HepG2 (cell line): ENCODE results near the gene UBE2O. TPM values are rescaled to one million over a fixed set of nuclear protein-coding genes. Genes with fewer than 3 reads are reported as not detected.

ENCODE experiments used
- GZF1 ChIP-seq: sonication (generic); formaldehyde crosslinking; IDR thresholded peaks from 2 replicates; pipeline ENCODE4 v1.5.1; 2020; ENCODE audit warnings: mild to moderate bottlenecking, missing genetic modification reagents
- JUNB ChIP-seq: sonication (generic); formaldehyde crosslinking; IDR thresholded peaks from 2 replicates; pipeline ENCODE4 v1.8.0; 2022; ENCODE audit warnings: missing genetic modification reagents, mild to moderate bottlenecking, borderline replicate concordance
- JUND ChIP-seq: sonication (generic); formaldehyde crosslinking; IDR thresholded peaks from 2 replicates; pipeline ENCODE4 v1.8.0; 2022; ENCODE audit warnings: mild to moderate bottlenecking, missing genetic modification reagents
- LCORL ChIP-seq, 2 experiments: fragments of 450-650 bp in 1 of 2; sonication (generic) in 1 of 2; formaldehyde crosslinking in 1 of 2; IDR thresholded peaks; 2 replicates each; pipeline versions ENCODE4 v1.5.0 to v1.6.1; 2017 to 2020; ENCODE audit warnings: antibody characterized with exemption in 1 of 2, missing genetic modification reagents in 1 of 2
- MATR3 ChIP-seq: sonication (generic); formaldehyde crosslinking; IDR thresholded peaks from 2 replicates; pipeline ENCODE4 v1.4.0; 2020; ENCODE audit warnings: missing genetic modification reagents
- MIER2 ChIP-seq: IDR thresholded peaks from 2 replicates; pipeline ENCODE4 v1.6.1; 2016; ENCODE audit warnings: missing biosample characterization, missing genetic modification reagents
- NCOA2 ChIP-seq: sonication (generic); formaldehyde crosslinking; IDR thresholded peaks from 2 replicates; pipeline ENCODE4 v1.8.0; 2022; ENCODE audit warnings: inconsistent platforms
- NRL ChIP-seq: sonication (generic); formaldehyde crosslinking; IDR thresholded peaks from 2 replicates; pipeline ENCODE4 v1.5.0; 2020; ENCODE audit warnings: missing genetic modification reagents, mild to moderate bottlenecking, moderate library complexity, borderline replicate concordance
- PHF5A ChIP-seq: IDR thresholded peaks from one replicate; pipeline ENCODE4 v1.6.1; 2018; ENCODE audit warnings: low read depth, missing genetic modification reagents; ENCODE audit not compliant: unreplicated experiment
- POLR2G ChIP-seq: fragments of 200-400 bp; formaldehyde crosslinking; IDR thresholded peaks from 2 replicates; pipeline ENCODE4 v1.6.1; 2018; ENCODE audit warnings: mild to moderate bottlenecking, low read depth, low read length, moderate library complexity
- SRSF4 ChIP-seq: fragments of 200-400 bp; formaldehyde crosslinking; IDR thresholded peaks from one replicate; pipeline ENCODE4 v1.6.1; 2018; ENCODE audit warnings: mild to moderate bottlenecking, low read depth, low read length, moderate library complexity; ENCODE audit not compliant: poor library complexity, severe bottlenecking
- ZFP37 ChIP-seq: sonication (generic); formaldehyde crosslinking; IDR thresholded peaks from 2 replicates; pipeline ENCODE4 v1.4.0; 2020; ENCODE audit warnings: missing genetic modification reagents, borderline replicate concordance
- ZMYM4 ChIP-seq: sonication (generic); formaldehyde crosslinking; IDR thresholded peaks from 2 replicates; pipeline ENCODE4 v1.8.1; 2023; ENCODE audit warnings: mild to moderate bottlenecking, missing genetic modification reagents
- ZNF292 ChIP-seq: sonication (generic); formaldehyde crosslinking; IDR thresholded peaks from 2 replicates; pipeline ENCODE4 v1.8.1; 2022; ENCODE audit warnings: mild to moderate bottlenecking, low read depth, missing genetic modification reagents, borderline replicate concordance
- ZNF501 ChIP-seq: sonication (generic); formaldehyde crosslinking; IDR thresholded peaks from 2 replicates; pipeline ENCODE4 v1.5.1; 2020; ENCODE audit warnings: mild to moderate bottlenecking, moderate library complexity, missing genetic modification reagents
- polyA plus RNA-seq, 8 experiments: library from polyadenylated mRNA; depleted of rRNA in 3 of 8; stranded (reverse) in 7 of 8; unstranded in 1 of 8; fragments of >200 nt; fragmentation: Illumina TruSeq in 4 of 8; extraction: Trizol in 4 of 8; gene quantifications; 2 replicates each; pipeline versions ENCODE4 v1.2.1 to v1.2.3, GENCODE V29; 2011 to 2016; ENCODE audit warnings: low read depth in 4 of 8, missing spikeins in 1 of 8, mixed read lengths in 1 of 8; ENCODE audit not compliant: insufficient read depth in 1 of 8
- total RNA-seq, 5 experiments: library from RNA; depleted of rRNA; stranded (reverse); fragments of >200 nt; fragmentation: Illumina TruSeq; extraction: Trizol; gene quantifications; 2 replicates each; pipeline ENCODE4 v1.2.3, GENCODE V29; 2016; ENCODE audit warnings: low read depth in 1 of 5
- TF ChIP-seq, protein P1 (sequence below): sonication (generic); formaldehyde crosslinking; IDR thresholded peaks from 2 replicates; pipeline ENCODE4 v1.4.0; 2020; ENCODE audit warnings: missing genetic modification reagents, mild to moderate bottlenecking, borderline replicate concordance
- TF ChIP-seq, protein P2 (sequence below): sonication (generic); formaldehyde crosslinking; conservative IDR thresholded peaks from 2 replicates; pipeline ENCODE4 v1.8.0; 2022; ENCODE audit warnings: mild to moderate bottlenecking, moderate library complexity, missing genetic modification reagents
- TF ChIP-seq, protein P3 (sequence below): IDR thresholded peaks from 2 replicates; pipeline ENCODE4 v1.6.1; 2016; ENCODE audit warnings: low read depth, control low read depth
- TF ChIP-seq, protein P4 (sequence below): sonication (generic); formaldehyde crosslinking; IDR thresholded peaks from 2 replicates; pipeline ENCODE4 v1.8.1; 2023; ENCODE audit warnings: mild to moderate bottlenecking, missing genetic modification reagents
- TF ChIP-seq, protein P5 (sequence below): sonication (generic); formaldehyde crosslinking; IDR thresholded peaks from 2 replicates; pipeline ENCODE4 v1.8.0; 2022; ENCODE audit warnings: mild to moderate bottlenecking, missing genetic modification reagents, borderline replicate concordance

The UBE2O gene
- total and polyA plus RNA-seq, 2 of the 13 experiments (the other 11 are each of a cell fraction or from before 2014, with no cell fraction given) = 21.5 to 23.5 TPM

DNA sequence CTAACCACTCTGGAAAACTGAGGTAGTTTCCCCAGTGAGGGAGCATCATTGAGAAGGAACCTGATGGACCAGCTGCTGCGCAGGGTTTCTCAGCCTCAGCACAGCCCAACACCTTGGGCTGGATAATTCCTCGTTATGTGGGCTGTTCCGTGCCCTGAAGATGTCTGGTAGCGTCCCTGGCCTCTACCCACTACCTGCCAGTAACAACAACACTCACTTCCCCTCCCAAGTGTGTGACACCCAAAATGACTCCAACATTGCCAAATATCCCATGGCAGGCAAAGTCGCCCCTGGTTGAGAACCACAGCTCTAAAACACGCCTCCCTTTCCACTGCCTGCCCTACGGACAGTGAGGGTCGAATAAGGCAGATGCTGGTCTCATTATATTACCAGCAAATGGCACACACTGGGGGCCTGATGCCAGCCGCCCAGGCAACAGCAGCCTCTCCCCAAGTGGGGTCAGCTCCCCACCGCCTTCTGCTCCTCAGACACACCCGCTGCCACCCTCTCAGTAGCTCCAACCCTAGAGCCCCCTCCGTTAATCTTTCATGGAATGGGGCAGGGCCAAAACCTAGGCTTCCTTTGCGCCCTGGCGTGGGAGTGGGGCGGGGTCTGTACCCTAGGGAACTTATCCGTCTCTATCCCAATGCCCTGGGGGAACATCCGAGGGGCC is 47.3 kb upstream of the UBE2O start (continued):
- TF ChIP-seq ZFP37 (CRISPR knock-in tag) (no peak), JUNB (no peak), GZF1 (no peak), JUND (CRISPR knock-in tag) (no peak), LCORL (IDR thresholded peaks at IDR 0.05) (no peak), LCORL (CRISPR knock-in tag; IDR thresholded peaks at IDR 0.05) (peak; percentile 59; the same call in 1 of the 2 replicates), POLR2G (peak; percentile 58; the same call in 1 of the 2 replicates), SRSF4 (no peak), NCOA2 (CRISPR knock-in tag) (peak; percentile 11; the same call in 1 of the 2 replicates), MATR3 (no peak), NRL (CRISPR knock-in tag) (no peak), PHF5A (CRISPR knock-in tag) (no peak), MIER2 (no peak), ZNF292 (CRISPR knock-in tag) (no peak), ZMYM4 (0 out of 2 replicates have a peak, but pooled peaks have one; percentile 19), ZNF501 (CRISPR knock-in tag) (peak; percentile 25; the same call in 1 of the 2 replicates)
- TF ChIP-seq, protein P1, sequence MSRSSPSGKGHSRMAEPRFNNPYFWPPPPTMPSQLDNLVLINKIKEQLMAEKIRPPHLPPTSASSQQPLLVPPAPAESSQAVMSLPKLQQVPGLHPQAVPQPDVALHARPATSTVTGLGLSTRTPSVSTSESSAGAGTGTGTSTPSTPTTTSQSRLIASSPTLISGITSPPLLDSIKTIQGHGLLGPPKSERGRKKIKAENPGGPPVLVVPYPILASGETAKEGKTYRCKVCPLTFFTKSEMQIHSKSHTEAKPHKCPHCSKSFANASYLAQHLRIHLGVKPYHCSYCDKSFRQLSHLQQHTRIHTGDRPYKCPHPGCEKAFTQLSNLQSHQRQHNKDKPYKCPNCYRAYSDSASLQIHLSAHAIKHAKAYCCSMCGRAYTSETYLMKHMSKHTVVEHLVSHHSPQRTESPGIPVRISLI (CRISPR knock-in tag) = no peak
- TF ChIP-seq, protein P2, sequence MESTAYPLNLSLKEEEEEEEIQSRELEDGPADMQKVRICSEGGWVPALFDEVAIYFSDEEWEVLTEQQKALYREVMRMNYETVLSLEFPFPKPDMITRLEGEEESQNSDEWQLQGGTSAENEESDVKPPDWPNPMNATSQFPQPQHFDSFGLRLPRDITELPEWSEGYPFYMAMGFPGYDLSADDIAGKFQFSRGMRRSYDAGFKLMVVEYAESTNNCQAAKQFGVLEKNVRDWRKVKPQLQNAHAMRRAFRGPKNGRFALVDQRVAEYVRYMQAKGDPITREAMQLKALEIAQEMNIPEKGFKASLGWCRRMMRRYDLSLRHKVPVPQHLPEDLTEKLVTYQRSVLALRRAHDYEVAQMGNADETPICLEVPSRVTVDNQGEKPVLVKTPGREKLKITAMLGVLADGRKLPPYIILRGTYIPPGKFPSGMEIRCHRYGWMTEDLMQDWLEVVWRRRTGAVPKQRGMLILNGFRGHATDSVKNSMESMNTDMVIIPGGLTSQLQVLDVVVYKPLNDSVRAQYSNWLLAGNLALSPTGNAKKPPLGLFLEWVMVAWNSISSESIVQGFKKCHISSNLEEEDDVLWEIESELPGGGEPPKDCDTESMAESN = no peak
- TF ChIP-seq, protein P3, sequence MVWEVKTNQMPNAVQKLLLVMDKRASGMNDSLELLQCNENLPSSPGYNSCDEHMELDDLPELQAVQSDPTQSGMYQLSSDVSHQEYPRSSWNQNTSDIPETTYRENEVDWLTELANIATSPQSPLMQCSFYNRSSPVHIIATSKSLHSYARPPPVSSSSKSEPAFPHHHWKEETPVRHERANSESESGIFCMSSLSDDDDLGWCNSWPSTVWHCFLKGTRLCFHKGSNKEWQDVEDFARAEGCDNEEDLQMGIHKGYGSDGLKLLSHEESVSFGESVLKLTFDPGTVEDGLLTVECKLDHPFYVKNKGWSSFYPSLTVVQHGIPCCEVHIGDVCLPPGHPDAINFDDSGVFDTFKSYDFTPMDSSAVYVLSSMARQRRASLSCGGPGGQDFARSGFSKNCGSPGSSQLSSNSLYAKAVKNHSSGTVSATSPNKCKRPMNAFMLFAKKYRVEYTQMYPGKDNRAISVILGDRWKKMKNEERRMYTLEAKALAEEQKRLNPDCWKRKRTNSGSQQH (CRISPR knock-in tag) = no peak
- TF ChIP-seq, protein P4, sequence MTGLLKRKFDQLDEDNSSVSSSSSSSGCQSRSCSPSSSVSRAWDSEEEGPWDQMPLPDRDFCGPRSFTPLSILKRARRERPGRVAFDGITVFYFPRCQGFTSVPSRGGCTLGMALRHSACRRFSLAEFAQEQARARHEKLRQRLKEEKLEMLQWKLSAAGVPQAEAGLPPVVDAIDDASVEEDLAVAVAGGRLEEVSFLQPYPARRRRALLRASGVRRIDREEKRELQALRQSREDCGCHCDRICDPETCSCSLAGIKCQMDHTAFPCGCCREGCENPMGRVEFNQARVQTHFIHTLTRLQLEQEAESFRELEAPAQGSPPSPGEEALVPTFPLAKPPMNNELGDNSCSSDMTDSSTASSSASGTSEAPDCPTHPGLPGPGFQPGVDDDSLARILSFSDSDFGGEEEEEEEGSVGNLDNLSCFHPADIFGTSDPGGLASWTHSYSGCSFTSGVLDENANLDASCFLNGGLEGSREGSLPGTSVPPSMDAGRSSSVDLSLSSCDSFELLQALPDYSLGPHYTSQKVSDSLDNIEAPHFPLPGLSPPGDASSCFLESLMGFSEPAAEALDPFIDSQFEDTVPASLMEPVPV (CRISPR knock-in tag) = peak; percentile 47; the same call in 1 of the 2 replicates
- TF ChIP-seq, protein P5, sequence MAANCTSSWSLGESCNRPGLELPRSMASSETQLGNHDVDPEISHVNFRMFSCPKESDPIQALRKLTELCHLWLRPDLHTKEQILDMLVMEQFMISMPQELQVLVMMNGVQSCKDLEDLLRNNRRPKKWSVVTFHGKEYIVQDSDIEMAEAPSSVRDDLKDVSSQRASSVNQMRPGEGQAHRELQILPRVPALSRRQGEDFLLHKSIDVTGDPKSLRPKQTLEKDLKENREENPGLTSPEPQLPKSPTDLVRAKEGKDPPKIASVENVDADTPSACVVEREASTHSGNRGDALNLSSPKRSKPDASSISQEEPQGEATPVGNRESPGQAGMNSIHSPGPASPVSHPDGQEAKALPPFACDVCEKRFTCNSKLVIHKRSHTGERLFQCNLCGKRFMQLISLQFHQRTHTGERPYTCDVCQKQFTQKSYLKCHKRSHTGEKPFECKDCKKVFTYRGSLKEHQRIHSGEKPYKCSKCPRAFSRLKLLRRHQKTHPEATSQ (CRISPR knock-in tag) = peak; percentile 70; the same call in 1 of the 2 replicates
